NB4 (cell line): ENCODE results near the gene DDX53.
A peak's percentile ranks its signal among the peaks of the same experiment; 100 is the strongest.

ENCODE experiments used
- DNase-seq: peaks from one replicate; pipeline ENCODE4 v3.0.0; 2010; ENCODE audit warnings: low read depth
- H3K4me3 ChIP-seq: one replicate; pipeline ENCODE4 v1.5.1; 2011; ENCODE audit warnings: mild to moderate bottlenecking, low read depth, low read length, moderate library complexity
- MYC ChIP-seq: IDR thresholded peaks from 2 replicates; pipeline ENCODE4 v1.6.1; 2011; ENCODE audit warnings: low read depth, low read length
- POLR2A ChIP-seq: IDR thresholded peaks from 2 replicates; pipeline ENCODE4 v1.6.1; 2011; ENCODE audit warnings: mild to moderate bottlenecking; ENCODE audit not compliant: insufficient read length; ENCODE audit errors: extremely low read depth
- TF ChIP-seq, protein P1 (sequence below): IDR thresholded peaks from one replicate; pipeline ENCODE4 v1.5.1; 2012; ENCODE audit warnings: low read depth, low read length
- TF ChIP-seq, protein P2 (sequence below): IDR thresholded peaks from 2 replicates; pipeline ENCODE4 v1.6.1; 2011; ENCODE audit warnings: low read depth, low read length

Gene DDX53

DNA sequence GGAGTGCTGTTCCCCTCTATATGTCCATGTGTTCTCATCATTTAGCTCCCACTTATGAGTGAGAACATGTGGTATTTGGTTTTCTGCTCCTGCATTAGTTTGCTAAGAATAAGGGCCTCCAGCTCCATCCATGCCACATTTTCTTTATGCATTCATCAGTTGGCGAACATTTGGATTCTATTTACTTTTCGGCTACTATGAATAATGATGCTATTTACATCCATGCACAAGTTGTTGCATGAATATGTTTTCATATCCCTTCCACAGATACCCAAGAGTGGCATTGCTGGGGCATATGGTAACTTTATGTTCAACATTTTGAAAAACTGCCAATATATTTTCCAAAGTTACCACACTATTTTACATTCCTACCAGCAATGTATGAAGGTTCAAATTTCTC lies 13.8 kb upstream of the DDX53 start:
- DNase-seq: no peak
- no peak overlapping the region for H3K4me3 ChIP-seq
- TF ChIP-seq POLR2A (no peak), MYC (no peak)
- TF ChIP-seq, protein P1, sequence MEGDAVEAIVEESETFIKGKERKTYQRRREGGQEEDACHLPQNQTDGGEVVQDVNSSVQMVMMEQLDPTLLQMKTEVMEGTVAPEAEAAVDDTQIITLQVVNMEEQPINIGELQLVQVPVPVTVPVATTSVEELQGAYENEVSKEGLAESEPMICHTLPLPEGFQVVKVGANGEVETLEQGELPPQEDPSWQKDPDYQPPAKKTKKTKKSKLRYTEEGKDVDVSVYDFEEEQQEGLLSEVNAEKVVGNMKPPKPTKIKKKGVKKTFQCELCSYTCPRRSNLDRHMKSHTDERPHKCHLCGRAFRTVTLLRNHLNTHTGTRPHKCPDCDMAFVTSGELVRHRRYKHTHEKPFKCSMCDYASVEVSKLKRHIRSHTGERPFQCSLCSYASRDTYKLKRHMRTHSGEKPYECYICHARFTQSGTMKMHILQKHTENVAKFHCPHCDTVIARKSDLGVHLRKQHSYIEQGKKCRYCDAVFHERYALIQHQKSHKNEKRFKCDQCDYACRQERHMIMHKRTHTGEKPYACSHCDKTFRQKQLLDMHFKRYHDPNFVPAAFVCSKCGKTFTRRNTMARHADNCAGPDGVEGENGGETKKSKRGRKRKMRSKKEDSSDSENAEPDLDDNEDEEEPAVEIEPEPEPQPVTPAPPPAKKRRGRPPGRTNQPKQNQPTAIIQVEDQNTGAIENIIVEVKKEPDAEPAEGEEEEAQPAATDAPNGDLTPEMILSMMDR: no peak
- TF ChIP-seq, protein P2, sequence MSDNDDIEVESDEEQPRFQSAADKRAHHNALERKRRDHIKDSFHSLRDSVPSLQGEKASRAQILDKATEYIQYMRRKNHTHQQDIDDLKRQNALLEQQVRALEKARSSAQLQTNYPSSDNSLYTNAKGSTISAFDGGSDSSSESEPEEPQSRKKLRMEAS: no peak

DNA sequence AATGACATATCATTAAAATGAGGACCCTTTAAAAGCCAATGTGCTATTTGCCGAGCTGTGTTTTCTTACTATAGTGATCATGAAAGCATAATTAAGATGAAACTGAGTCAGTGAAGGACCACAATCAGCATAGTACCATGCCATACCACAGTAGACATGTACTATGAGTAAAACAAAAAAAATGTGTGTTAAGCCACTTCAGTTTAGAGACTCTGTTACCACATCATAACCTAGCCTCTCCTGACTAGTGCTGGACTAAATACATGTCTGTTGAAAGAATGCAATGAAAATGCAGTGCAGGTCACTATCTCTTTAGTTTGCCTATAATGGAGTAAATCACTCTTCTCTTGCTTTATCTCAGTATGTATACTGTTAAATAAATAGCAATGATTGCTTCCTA lies 12.3 kb upstream of the DDX53 start:
- no peak for DNase-seq
- TF ChIP-seq POLR2A (no peak), MYC (no peak)
- no peak overlapping the region for H3K4me3 ChIP-seq

DNA sequence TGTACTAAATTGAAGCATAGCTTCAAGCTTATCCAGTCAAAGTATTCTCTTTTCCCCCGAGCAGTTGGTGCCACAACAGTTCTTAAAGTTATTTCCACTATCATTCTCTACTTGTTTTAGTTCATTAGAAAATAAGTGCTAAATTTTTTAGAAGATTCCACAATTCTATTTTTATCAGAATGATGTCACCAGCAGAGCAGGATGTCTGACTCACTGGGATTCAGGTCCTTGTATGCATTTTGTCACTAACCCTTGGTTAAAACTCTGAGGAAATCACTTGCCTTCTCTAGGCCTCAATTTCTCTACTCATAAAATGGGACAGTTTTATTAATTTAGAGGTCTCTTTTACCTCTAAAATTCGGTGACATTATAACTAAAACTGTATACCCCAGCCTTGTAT lies 3.4 kb downstream of the DDX53 start:
- DNase-seq: no peak
- TF ChIP-seq, protein P1: no peak
- TF ChIP-seq MYC: no peak
- TF ChIP-seq, protein P2: no peak
- no peak for TF ChIP-seq POLR2A
- H3K4me3 ChIP-seq: no peak overlapping the region

DNA sequence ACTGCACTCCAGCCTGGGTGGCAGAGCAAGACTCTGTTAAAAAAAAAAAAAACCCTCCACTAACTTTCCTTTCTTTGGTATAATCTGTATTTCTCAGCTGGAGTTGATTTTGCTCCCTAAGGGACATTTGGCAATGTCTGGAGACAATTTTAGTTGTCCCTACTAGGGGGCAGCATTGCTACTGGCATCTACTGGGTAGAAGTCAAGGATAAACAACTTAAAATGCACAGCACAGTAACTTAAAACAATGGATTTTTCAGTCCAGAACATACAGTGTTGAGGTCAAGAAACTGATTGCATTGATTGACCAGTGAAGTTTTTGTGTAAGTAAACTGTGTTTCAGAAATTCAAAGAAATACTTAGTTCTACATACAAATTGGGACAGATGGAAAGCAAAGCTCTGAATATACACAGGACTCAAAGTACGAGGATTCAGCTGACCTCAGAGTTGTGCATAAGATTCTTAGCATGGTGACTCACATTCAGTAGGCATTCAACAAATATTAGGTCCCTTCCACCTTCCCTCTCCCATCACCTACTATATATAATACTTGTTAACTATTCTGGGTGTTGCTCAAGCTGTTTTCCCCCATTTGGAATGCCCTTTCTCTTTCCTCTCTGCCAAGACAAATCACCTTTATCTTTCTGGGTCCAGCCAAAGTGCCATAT lies 8.8 kb downstream of the DDX53 start:
- no peak for TF ChIP-seq POLR2A
- TF ChIP-seq, protein P1: peak; percentile 48
- peak; percentile 39 for DNase-seq
- no peak overlapping the region for H3K4me3 ChIP-seq

DNA sequence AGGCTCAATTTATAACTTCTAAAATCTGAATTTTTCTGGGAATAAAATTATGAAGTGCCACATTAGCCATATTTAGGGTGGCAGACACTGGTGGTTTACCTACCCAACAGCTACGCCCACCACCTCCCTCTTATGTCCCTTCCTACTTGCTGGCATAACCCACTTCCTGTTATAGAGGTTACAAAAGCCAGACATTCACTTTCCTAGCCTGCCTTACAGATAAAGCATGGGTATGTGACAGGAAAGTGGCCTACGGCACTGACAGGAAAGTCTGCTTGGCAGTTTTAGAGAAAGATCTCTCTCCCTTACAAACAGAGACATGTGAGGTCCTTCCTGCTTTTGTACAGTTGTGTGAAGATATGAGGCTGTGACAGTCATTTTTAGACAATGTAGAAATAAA lies 12.4 kb downstream of the DDX53 start:
- no peak overlapping the region for H3K4me3 ChIP-seq
- peak; percentile 49 for DNase-seq
- TF ChIP-seq MYC (no peak), POLR2A (no peak)
- TF ChIP-seq, protein P2: no peak
- TF ChIP-seq, protein P1: no peak

DNA sequence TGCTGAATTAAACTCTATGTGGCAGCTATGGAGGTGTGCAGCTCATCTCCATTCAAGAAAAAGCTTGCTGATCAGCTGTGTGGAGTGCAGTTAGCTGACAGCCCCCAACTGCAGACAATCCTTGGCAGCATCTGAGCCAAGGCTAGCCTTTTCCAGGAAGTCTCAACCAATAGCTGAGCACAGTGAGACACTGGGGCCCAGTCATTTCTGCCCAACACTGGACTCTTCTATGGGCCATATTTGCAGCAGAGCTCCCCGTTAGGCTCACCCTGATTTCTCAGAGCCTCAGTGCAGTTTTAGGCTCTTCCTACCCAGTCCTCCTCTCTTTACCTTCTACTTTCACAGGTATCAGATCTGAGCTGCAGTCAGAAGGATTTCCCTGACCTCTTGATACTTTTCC lies 12.9 kb downstream of the DDX53 start:
- TF ChIP-seq, protein P1: no peak
- TF ChIP-seq POLR2A (no peak), MYC (no peak)
- TF ChIP-seq, protein P2: no peak
- H3K4me3 ChIP-seq: no peak overlapping the region
- no peak for DNase-seq
